WTC11 (cell line): ENCODE results near the gene RASL11B. TPM values are rescaled to one million over a fixed set of nuclear protein-coding genes. Genes with fewer than 3 reads are reported as not detected.

Experiments used
- ATAC-seq: fragments of 200-7000 bp; cut with Tn5 transposase; 2 replicates; pipeline ENCODE4 v1.10.0; 2021; ENCODE audit warnings: mild to moderate bottlenecking, moderate library complexity
- CTCF ChIA-PET: fragments of 300-600 bp; sonication (Branson Sonifier 250); formaldehyde crosslinking; loops from one replicate; lab custom pipeline; 2021; ENCODE audit warnings: antibody characterized with exemption; lab: Charles Lee
- POLR2A ChIA-PET: fragments of 350-600 bp; sonication (Branson Sonifier 250); formaldehyde crosslinking; loops from one replicate; lab custom pipeline; 2021; ENCODE audit warnings: antibody characterized with exemption; lab: Charles Lee
- DNase-seq: peaks from one replicate; pipeline ENCODE4 v3.0.0; 2021; ENCODE audit warnings: low spot score
- H3K27ac Mint-ChIP-seq: 2 replicates; pipeline ENCODE4 v1.8.0; 2021; ENCODE audit warnings: mixed read lengths
- H3K27me3 Mint-ChIP-seq: 2 replicates; pipeline ENCODE4 v1.8.0; 2021; ENCODE audit warnings: low read depth, mild to moderate bottlenecking, moderate library complexity, mixed read lengths
- H3K36me3 Mint-ChIP-seq: 2 replicates; pipeline ENCODE4 v1.8.0; 2021; ENCODE audit warnings: mixed read lengths
- H3K4me1 Mint-ChIP-seq: 2 replicates; pipeline ENCODE4 v1.8.0; 2022; ENCODE audit warnings: mixed read lengths
- H3K4me3 Mint-ChIP-seq: 2 replicates; pipeline ENCODE4 v1.8.0; 2021; ENCODE audit warnings: mild to moderate bottlenecking, moderate library complexity, mixed read lengths
- H3K9me3 Mint-ChIP-seq: 2 replicates; pipeline ENCODE4 v1.8.0; 2021; ENCODE audit warnings: mixed read lengths
- AFF4 ChIP-seq: sonication (generic); formaldehyde crosslinking; IDR thresholded peaks from 2 replicates; pipeline ENCODE4 v1.8.1; 2023; ENCODE audit warnings: mild to moderate bottlenecking, missing genetic modification reagents, borderline replicate concordance
- AR ChIP-seq: fragments of 250-450 bp; sonication (Bioruptor Pico); IDR thresholded peaks from 2 replicates; pipeline ENCODE4 v1.9.0; 2021; ENCODE audit warnings: mild to moderate bottlenecking
- ETV6 ChIP-seq: sonication (generic); formaldehyde crosslinking; IDR thresholded peaks from 2 replicates; pipeline ENCODE4 v1.8.1; 2022; ENCODE audit warnings: mild to moderate bottlenecking, missing genetic modification reagents
- FOXJ3 ChIP-seq: sonication (generic); formaldehyde crosslinking; IDR thresholded peaks from 2 replicates; pipeline ENCODE4 v1.9.0; 2021; ENCODE audit warnings: missing genetic modification reagents, mild to moderate bottlenecking, borderline replicate concordance
- FOXK1 ChIP-seq: sonication (generic); formaldehyde crosslinking; IDR thresholded peaks from 2 replicates; pipeline ENCODE4 v1.8.0; 2022; ENCODE audit warnings: mild to moderate bottlenecking, moderate library complexity, missing genetic modification reagents
- MAX ChIP-seq: sonication (generic); formaldehyde crosslinking; IDR thresholded peaks from 2 replicates; pipeline ENCODE4 v1.8.0; 2022; ENCODE audit warnings: mild to moderate bottlenecking, missing genetic modification reagents
- SP1 ChIP-seq: sonication (generic); formaldehyde crosslinking; conservative IDR thresholded peaks from 2 replicates; pipeline ENCODE4 v1.8.1; 2022; ENCODE audit warnings: missing genetic modification reagents
- USF1 ChIP-seq: sonication (generic); formaldehyde crosslinking; IDR thresholded peaks from 2 replicates; pipeline ENCODE4 v1.8.0; 2022; ENCODE audit warnings: mild to moderate bottlenecking, missing genetic modification reagents
- total RNA-seq: library from RNA; stranded (reverse); gene quantifications from 3 replicates; pipeline ENCODE4 v1.2.3, GENCODE V29; 2021

Gene RASL11B
- total RNA-seq, 1 experiment from 2014 or later: 58.5 TPM

GRCh38 chr4:52883183-52883621, 21.1 kb downstream of the RASL11B start:
- peaks cover 30% of the 10 kb centered on the region for H3K36me3 Mint-ChIP-seq
- CTCF ChIA-PET: interaction anchor here (0.8 to 1.3 kb wide), 5 partner anchors 9 to 315 kb away, joined by 3 to 5 read pairs (median 3); no protein-coding TSS in a partner anchor
- peak; percentile 22; the same call in 1 of the 2 replicates for TF ChIP-seq ETV6
- no peak for TF ChIP-seq FOXK1 (CRISPR knock-in tag)
- no peak overlapping the region for H3K4me3 Mint-ChIP-seq
- no peak for DNase-seq
- H3K27ac Mint-ChIP-seq: peak overlapping the region; percentile 30
- H3K27me3 Mint-ChIP-seq: no peaks in the 10 kb centered on the region
- POLR2A ChIA-PET: no interaction called here
- ATAC-seq: peak; percentile 79
- H3K4me1 Mint-ChIP-seq: peaks cover 33% of the 10 kb centered on the region
- peaks cover 33% of the 10 kb centered on the region for H3K9me3 Mint-ChIP-seq

- no peak overlapping the region for H3K27ac Mint-ChIP-seq
- POLR2A ChIA-PET: no interaction called here
These were observed 21.9 kb downstream of the RASL11B start for GRCh38 chr4:52883707-52884669.

GRCh38 chr4:52884994-52885393, 22.9 kb downstream of the RASL11B start:
- ChIA-PET POLR2A (no interaction called here), CTCF (no interaction called here)
- DNase-seq: no peak
- Mint-ChIP-seq H3K27ac (no peak overlapping the region), H3K36me3 (peaks cover 37% of the 10 kb centered on the region), H3K27me3 (no peaks in the 10 kb centered on the region), H3K4me1 (peaks cover 32% of the 10 kb centered on the region), H3K4me3 (no peak overlapping the region), H3K9me3 (peaks cover 41% of the 10 kb centered on the region)
- no peak for ATAC-seq
- TF ChIP-seq MAX: no peak
- TF ChIP-seq USF1 (CRISPR knock-in tag): no peak

More at GRCh38 chr4:52883707-52884669, 21.9 kb downstream of the RASL11B start:
- no peak for TF ChIP-seq FOXJ3
- TF ChIP-seq AR (CRISPR knock-in tag): no peak
- no peak for TF ChIP-seq ETV6
- no peak for TF ChIP-seq AFF4 (CRISPR knock-in tag)
- peaks cover 27% of the 10 kb centered on the region for H3K4me1 Mint-ChIP-seq
- DNase-seq: no peak
- peaks cover 37% of the 10 kb centered on the region for H3K36me3 Mint-ChIP-seq
- no peaks in the 10 kb centered on the region for H3K27me3 Mint-ChIP-seq
- no peak for ATAC-seq
- H3K4me3 Mint-ChIP-seq: no peak overlapping the region
- peaks cover 41% of the 10 kb centered on the region for H3K9me3 Mint-ChIP-seq
- CTCF ChIA-PET: interaction anchor here (0.8 to 1.3 kb wide), 4 partner anchors 10 to 98 kb away, joined by 3 to 5 read pairs (median 4); no protein-coding TSS in a partner anchor

- DNase-seq (no peak), ATAC-seq (no peak)
- CTCF ChIA-PET: no interaction called here
- Mint-ChIP-seq H3K36me3 (peaks cover 22% of the 10 kb centered on the region), H3K9me3 (peaks cover 25% of the 10 kb centered on the region), H3K4me3 (no peak overlapping the region), H3K27ac (no peak overlapping the region), H3K27me3 (no peaks in the 10 kb centered on the region), H3K4me1 (peaks cover 24% of the 10 kb centered on the region)
- POLR2A ChIA-PET: no interaction called here
- TF ChIP-seq SP1 (CRISPR knock-in tag): no peak
- TF ChIP-seq, all 79 proteins: peak for 0
These were observed 27.2 kb downstream of the RASL11B start for GRCh38 chr4:52889354-52889753.
